Keratinocyte (primary cell): ENCODE measurements around the gene CHMP2A. TPM values are rescaled to one million over a fixed set of nuclear protein-coding genes. Genes with fewer than 3 reads are reported as not detected.

Experiments used
- polyA plus RNA-seq, 5 experiments: library from polyadenylated mRNA; depleted of rRNA in 3 of 5; stranded (reverse) in 3 of 5; stranded (forward) in 1 of 5; unstranded in 1 of 5; fragments of >200 nt; gene quantifications; 1 replicate in 1 of 5; 2 replicates in 3 of 5; 3 replicates in 1 of 5; pipeline versions ENCODE4 v1.2.1 to v1.2.3, GENCODE V29; 2011 to 2012; ENCODE audit warnings: missing spikeins in 2 of 5, low read depth in 1 of 5, low replicate concordance in 1 of 5
- small RNA-seq, 3 experiments: library from RNA; depleted of rRNA; stranded (forward); fragments of <200 nt; gene quantifications; one replicate each; pipeline ENCODE3, GENCODE V24; 2012; ENCODE audit warnings: low read depth in 3 of 3, low replicate concordance in 1 of 3; ENCODE audit not compliant: insufficient read length in 3 of 3

The CHMP2A gene
- polyA plus RNA-seq, 1 donor (not counting 4 experiments of a cell fraction or from before 2014, with no cell fraction given): 115 TPM

Small RNA genes within 50 kb of the gene (small RNA-seq; reads per million reads assigned to genes)
- 0 to 0.67 (median 0) reads per million in 3 experiments for gene MIR6807
- 0 reads per million in 3 experiments for gene RN7SL525P

Other genes starting within 250 kb of the CHMP2A start
- 42.5 to 48.6 TPM (median 44.8 TPM) in 3 replicates for gene ERVK3-1, start 249.7 kb downstream of the CHMP2A start, polyA plus RNA-seq
- gene ZSCAN22, start 228.1 kb downstream of the CHMP2A start, polyA plus RNA-seq: 2.5 to 3.4 TPM (median 2.8 TPM) in 3 replicates
- 1.4 to 2.5 TPM (median 1.8 TPM) in 3 replicates for gene A1BG, start 201.6 kb downstream of the CHMP2A start, polyA plus RNA-seq
- 0.29 to 0.72 TPM (median 0.32 TPM) in 3 replicates for gene ZNF497, start 192.4 kb downstream of the CHMP2A start, polyA plus RNA-seq
- 0.29 to 1.0 TPM (median 0.39 TPM) in 3 replicates for gene ZNF837, start 174.1 kb downstream of the CHMP2A start, polyA plus RNA-seq
- 1,865 to 3,107 TPM (median 2,056 TPM) in 3 replicates for gene RPS5, start 167.8 kb downstream of the CHMP2A start, polyA plus RNA-seq
- 0.06 TPM in 1 of 3 replicates, not detected in the others for gene RNF225, start 159.4 kb downstream of the CHMP2A start, polyA plus RNA-seq
- gene ZNF584, start 146.5 kb downstream of the CHMP2A start, polyA plus RNA-seq: 12.2 to 15.5 TPM (median 12.9 TPM) in 3 replicates
- 1.5 to 2.1 TPM (median 1.6 TPM) in 3 replicates for gene ZNF132, start 115.0 kb downstream of the CHMP2A start, polyA plus RNA-seq
- 2.0 to 3.5 TPM (median 2.5 TPM) in 3 replicates for gene ZNF324B, start 103.5 kb downstream of the CHMP2A start, polyA plus RNA-seq
- 5.0 to 10.8 TPM (median 6.6 TPM) in 3 replicates for gene ZNF324, start 88.0 kb downstream of the CHMP2A start, polyA plus RNA-seq
- gene ZNF446, start 78.8 kb downstream of the CHMP2A start, polyA plus RNA-seq: 2.1 to 4.7 TPM (median 2.7 TPM) in 3 replicates
- 13.4 to 15.4 TPM (median 14.7 TPM) in 3 replicates for gene SLC27A5, start 43.1 kb downstream of the CHMP2A start, polyA plus RNA-seq
- 3.1 to 8.2 TPM (median 4.6 TPM) in 3 replicates for gene ZBTB45, start 35.3 kb downstream of the CHMP2A start, polyA plus RNA-seq
- 290 to 316 TPM (median 298 TPM) in 3 replicates for gene TRIM28, start 11.0 kb downstream of the CHMP2A start, polyA plus RNA-seq
- gene UBE2M, start 3.5 kb upstream of the CHMP2A start, polyA plus RNA-seq: 55.9 to 104 TPM (median 82.6 TPM) in 3 replicates
- gene MZF1, start 18.2 kb upstream of the CHMP2A start, polyA plus RNA-seq: 5.0 to 14.5 TPM (median 7.4 TPM) in 3 replicates